H9 (cell line): ENCODE data around the gene EXOSC10. TPM values are rescaled to one million over a fixed set of nuclear protein-coding genes. Genes with fewer than 3 reads are reported as not detected.
"Not testable (repeated sequence)": the region's sequence is repeated elsewhere in the genome, so short reads cannot be mapped to it uniquely, and the experiment has no call there.

Source experiments
- DNase-seq: peaks from one replicate; pipeline ENCODE4 v3.0.0-alpha.2; 2017
- H2AFZ ChIP-seq: one replicate; pipeline ENCODE4 v1.6.1; 2013; ENCODE audit warnings: mild to moderate bottlenecking, low read length, control low read depth, moderate library complexity
- H2AK5ac ChIP-seq: 2 replicates; pipeline ENCODE4 v1.6.1; 2013; ENCODE audit warnings: low read length, control low read depth, mixed read lengths; ENCODE audit not compliant: insufficient read length
- H2BK120ac ChIP-seq: one replicate; pipeline ENCODE4 v1.6.1; 2013; ENCODE audit warnings: low read depth, mild to moderate bottlenecking, low read length, control low read depth, inconsistent platforms; ENCODE audit not compliant: poor library complexity, severe bottlenecking
- H2BK12ac ChIP-seq: 2 replicates; pipeline ENCODE4 v1.6.1; 2013; ENCODE audit warnings: low read length, control low read depth, mixed read lengths, low read depth; ENCODE audit not compliant: insufficient read length
- H2BK15ac ChIP-seq: 2 replicates; pipeline ENCODE4 v1.6.1; 2013; ENCODE audit warnings: low read depth, low read length, control low read depth
- H2BK20ac ChIP-seq: one replicate; pipeline ENCODE4 v1.6.1; 2013; ENCODE audit warnings: low read depth, mild to moderate bottlenecking, low read length, control low read depth, inconsistent platforms; ENCODE audit not compliant: poor library complexity, severe bottlenecking
- H2BK5ac ChIP-seq: 2 replicates; pipeline ENCODE4 v1.6.1; 2013; ENCODE audit warnings: low read length, control low read depth, mixed read lengths; ENCODE audit not compliant: insufficient read length
- H3K14ac ChIP-seq: 2 replicates; pipeline ENCODE4 v1.6.1; 2013; ENCODE audit warnings: low read length, control low read depth; ENCODE audit not compliant: insufficient read depth
- H3K18ac ChIP-seq: 2 replicates; pipeline ENCODE4 v1.6.1; 2013; ENCODE audit warnings: low read depth, mild to moderate bottlenecking, mixed read lengths, low read length, control low read depth; ENCODE audit not compliant: insufficient read length
- H3K23ac ChIP-seq: 2 replicates; pipeline ENCODE4 v1.6.1; 2013; ENCODE audit warnings: low read length, control low read depth, mixed read lengths, low read depth; ENCODE audit not compliant: insufficient read length
- H3K23me2 ChIP-seq: 2 replicates; pipeline ENCODE4 v1.6.1; 2013; ENCODE audit warnings: low read depth, mild to moderate bottlenecking, mixed read lengths, low read length, control low read depth; ENCODE audit not compliant: insufficient read length, poor library complexity, severe bottlenecking
- H3K27ac ChIP-seq: 2 replicates; pipeline ENCODE4 v1.5.1; 2013; ENCODE audit warnings: low read length, control low read depth, mixed read lengths, low read depth; ENCODE audit not compliant: insufficient read length
- H3K27me3 ChIP-seq: 2 replicates; pipeline ENCODE4 v1.6.1; 2013; ENCODE audit warnings: low read length, control low read depth, inconsistent platforms; ENCODE audit not compliant: insufficient read depth
- H3K4ac ChIP-seq: 2 replicates; pipeline ENCODE4 v1.6.1; 2013; ENCODE audit warnings: low read depth, mild to moderate bottlenecking, control low read depth, inconsistent platforms, low read length, moderate library complexity
- H3K4me1 ChIP-seq: 2 replicates; pipeline ENCODE4 v1.6.1; 2013; ENCODE audit warnings: low read length, control low read depth, inconsistent platforms; ENCODE audit not compliant: insufficient read depth
- H3K4me2 ChIP-seq: 2 replicates; pipeline ENCODE4 v1.6.1; 2013; ENCODE audit warnings: low read length, control low read depth, mixed read lengths; ENCODE audit not compliant: insufficient read length, insufficient read depth
- H3K56ac ChIP-seq: 2 replicates; pipeline ENCODE4 v1.6.1; 2013; ENCODE audit warnings: low read depth, mild to moderate bottlenecking, mixed read lengths, low read length, control low read depth; ENCODE audit not compliant: insufficient read length
- H3K79me1 ChIP-seq: 2 replicates; pipeline ENCODE4 v1.6.1; 2013; ENCODE audit warnings: low read depth, mild to moderate bottlenecking, moderate library complexity, low read length, control low read depth, inconsistent platforms; ENCODE audit not compliant: insufficient read depth, poor library complexity, severe bottlenecking
- H3K79me2 ChIP-seq: 2 replicates; pipeline ENCODE4 v1.6.1; 2013; ENCODE audit warnings: low read length, control low read depth, inconsistent platforms; ENCODE audit not compliant: insufficient read depth
- H3K9ac ChIP-seq: 2 replicates; pipeline ENCODE4 v1.6.1; 2013; ENCODE audit warnings: low read length, control low read depth, mixed read lengths; ENCODE audit not compliant: insufficient read length; ENCODE audit errors: extremely low read depth
- H3K9me3 ChIP-seq: one replicate; pipeline ENCODE4 v1.6.1; 2013; ENCODE audit warnings: low read depth, low read length, inconsistent platforms; ENCODE audit not compliant: control insufficient read depth
- H3T11ph ChIP-seq: one replicate; pipeline ENCODE4 v1.6.1; 2013; ENCODE audit warnings: mild to moderate bottlenecking, low read length, control low read depth, inconsistent platforms
- H4K20me1 ChIP-seq: one replicate; pipeline ENCODE4 v1.6.1; 2013; ENCODE audit not compliant: control insufficient read depth, insufficient read length, insufficient read depth
- H4K5ac ChIP-seq: 2 replicates; pipeline ENCODE4 v1.6.1; 2013; ENCODE audit warnings: low read depth, mild to moderate bottlenecking, mixed read lengths, low read length, control low read depth; ENCODE audit not compliant: insufficient read length
- H4K8ac ChIP-seq: replicated peaks from 2 replicates; pipeline ENCODE4 v1.6.1; 2013; ENCODE audit warnings: low read length, control low read depth, mixed read lengths, low read depth; ENCODE audit not compliant: insufficient read length
- H4K91ac ChIP-seq: 2 replicates; pipeline ENCODE4 v1.6.1; 2013; ENCODE audit warnings: low read depth, mild to moderate bottlenecking, moderate library complexity, mixed read lengths, low read length, control low read depth; ENCODE audit not compliant: insufficient read length
- H3K27ac Mint-ChIP-seq, 3 experiments: 2 replicates in 2 of 3; 3 replicates in 1 of 3; pipeline ENCODE4 v1.8.0; 2020 to 2021; ENCODE audit warnings: mixed read lengths in 3 of 3, mild to moderate bottlenecking in 1 of 3, moderate library complexity in 1 of 3
- H3K27me3 Mint-ChIP-seq: 2 replicates; pipeline ENCODE4 v1.8.0; 2021; ENCODE audit warnings: low read depth, mild to moderate bottlenecking, moderate library complexity, mixed read lengths
- H3K36me3 Mint-ChIP-seq, 3 experiments: 2 replicates in 2 of 3; 3 replicates in 1 of 3; pipeline ENCODE4 v1.8.0; 2020 to 2021; ENCODE audit warnings: low read depth in 3 of 3, mixed read lengths in 3 of 3; ENCODE audit not compliant: insufficient read depth in 1 of 3
- H3K4me1 Mint-ChIP-seq, 2 experiments: 2 replicates each; pipeline ENCODE4 v1.8.0; 2020; ENCODE audit warnings: mixed read lengths in 2 of 2
- H3K4me3 Mint-ChIP-seq, 2 experiments: 2 replicates in 1 of 2; 3 replicates in 1 of 2; pipeline ENCODE4 v1.8.0; 2020 to 2021; ENCODE audit warnings: mild to moderate bottlenecking in 2 of 2, mixed read lengths in 2 of 2, moderate library complexity in 1 of 2
- H3K9me3 Mint-ChIP-seq, 2 experiments: 2 replicates in 1 of 2; 3 replicates in 1 of 2; pipeline ENCODE4 v1.8.0; 2020; ENCODE audit warnings: mild to moderate bottlenecking in 2 of 2, mixed read lengths in 2 of 2, moderate library complexity in 1 of 2
- WGBS: extraction: QIAGEN DNeasy Blood & Tissue Kit; methylation state at CpG from one replicate; pipeline ENCODE4 v1.1.7; 2013; ENCODE audit warnings: missing lambda C conversion rate, low lambda C conversion rate, mixed read lengths; ENCODE audit not compliant: insufficient read length; ENCODE audit errors: extremely low coverage; 5-methylcytosine and 5-hydroxymethylcytosine counted together
- total RNA-seq: library from RNA; stranded (reverse); gene quantifications from 2 replicates; pipeline ENCODE4 v1.2.1, GENCODE V29; 2021
- TF ChIP-seq, protein P1 (sequence below): fragments of 200-600 bp; sonication (generic); conservative IDR thresholded peaks from 3 replicates; pipeline ENCODE4 v1.8.0; 2021; ENCODE audit warnings: antibody characterized with exemption, mild to moderate bottlenecking

The EXOSC10 gene
- total RNA-seq, 1 experiment from 2014 or later = 83.4 TPM

DNA sequence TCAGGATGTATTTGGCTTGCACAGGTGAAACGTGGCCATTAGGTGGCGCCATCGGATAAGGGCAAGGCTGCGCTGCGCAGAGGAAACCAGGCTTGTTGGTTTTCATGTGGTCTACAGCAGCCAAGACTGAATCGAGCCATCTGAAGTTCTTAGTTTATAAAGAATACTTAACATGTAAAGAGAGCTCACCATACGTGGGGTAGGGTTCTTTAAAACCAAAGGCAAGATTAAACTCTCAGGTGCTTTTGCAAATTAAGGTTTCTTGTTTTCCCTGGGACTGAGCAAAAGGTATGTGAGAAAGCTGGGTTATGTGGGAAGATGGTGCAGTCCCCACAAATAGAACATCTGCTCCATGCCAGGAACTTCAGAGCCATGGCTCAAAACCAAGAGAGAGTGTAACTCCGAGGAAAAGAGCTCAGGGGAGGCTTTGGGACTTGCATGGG is 61.9 kb downstream of the EXOSC10 start:
- Histone ChIP-seq H3K56ac (no peak overlapping the region), H2BK120ac (no peak overlapping the region), H4K8ac (no peak overlapping the region), H3K9ac (no peak overlapping the region), H3K18ac (no peak overlapping the region), H4K5ac (no peak overlapping the region), H3K27me3 (no peaks in the 10 kb centered on the region), H2BK20ac (no peak overlapping the region), H2AFZ (no peak overlapping the region), H3K4me2 (no peak overlapping the region), H3K4ac (no peak overlapping the region), H2BK5ac (no peak overlapping the region), H3K4me1 (no peaks in the 10 kb centered on the region), H3T11ph (no peak overlapping the region), H3K9me3 (no peaks in the 10 kb centered on the region), H3K79me2 (no peaks in the 10 kb centered on the region; the same call in 1 of the 2 replicates), H3K23me2 (no peaks in the 10 kb centered on the region), H2AK5ac (no peak overlapping the region), H3K79me1 (no peaks in the 10 kb centered on the region), H4K20me1 (no peaks in the 10 kb centered on the region), H4K91ac (no peak overlapping the region), H3K14ac (no peak overlapping the region), H2BK12ac (no peak overlapping the region), H3K27ac (no peak overlapping the region), H3K23ac (no peak overlapping the region), H2BK15ac (no peak overlapping the region)
- Mint-ChIP-seq H3K4me3 (0 out of 5 replicates have a peak overlapping the region, but pooled peaks of 1 of the 2 experiments have one; percentile 33), H3K27me3 (peaks cover 7% of the 10 kb centered on the region; the same call in 1 of the 2 replicates), H3K27ac (no peak overlapping the region), H3K4me1 (no peaks in the 10 kb centered on the region; a peak in 1 of 4 replicates), H3K36me3 (no peaks in the 10 kb centered on the region), H3K9me3 (no peaks in the 10 kb centered on the region)
- WGBS = no CpG with 5 or more reads among the region's 8 CpGs
- TF ChIP-seq, protein P1, sequence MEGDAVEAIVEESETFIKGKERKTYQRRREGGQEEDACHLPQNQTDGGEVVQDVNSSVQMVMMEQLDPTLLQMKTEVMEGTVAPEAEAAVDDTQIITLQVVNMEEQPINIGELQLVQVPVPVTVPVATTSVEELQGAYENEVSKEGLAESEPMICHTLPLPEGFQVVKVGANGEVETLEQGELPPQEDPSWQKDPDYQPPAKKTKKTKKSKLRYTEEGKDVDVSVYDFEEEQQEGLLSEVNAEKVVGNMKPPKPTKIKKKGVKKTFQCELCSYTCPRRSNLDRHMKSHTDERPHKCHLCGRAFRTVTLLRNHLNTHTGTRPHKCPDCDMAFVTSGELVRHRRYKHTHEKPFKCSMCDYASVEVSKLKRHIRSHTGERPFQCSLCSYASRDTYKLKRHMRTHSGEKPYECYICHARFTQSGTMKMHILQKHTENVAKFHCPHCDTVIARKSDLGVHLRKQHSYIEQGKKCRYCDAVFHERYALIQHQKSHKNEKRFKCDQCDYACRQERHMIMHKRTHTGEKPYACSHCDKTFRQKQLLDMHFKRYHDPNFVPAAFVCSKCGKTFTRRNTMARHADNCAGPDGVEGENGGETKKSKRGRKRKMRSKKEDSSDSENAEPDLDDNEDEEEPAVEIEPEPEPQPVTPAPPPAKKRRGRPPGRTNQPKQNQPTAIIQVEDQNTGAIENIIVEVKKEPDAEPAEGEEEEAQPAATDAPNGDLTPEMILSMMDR = peak; percentile 99
- DNase-seq = peak; percentile 85

DNA sequence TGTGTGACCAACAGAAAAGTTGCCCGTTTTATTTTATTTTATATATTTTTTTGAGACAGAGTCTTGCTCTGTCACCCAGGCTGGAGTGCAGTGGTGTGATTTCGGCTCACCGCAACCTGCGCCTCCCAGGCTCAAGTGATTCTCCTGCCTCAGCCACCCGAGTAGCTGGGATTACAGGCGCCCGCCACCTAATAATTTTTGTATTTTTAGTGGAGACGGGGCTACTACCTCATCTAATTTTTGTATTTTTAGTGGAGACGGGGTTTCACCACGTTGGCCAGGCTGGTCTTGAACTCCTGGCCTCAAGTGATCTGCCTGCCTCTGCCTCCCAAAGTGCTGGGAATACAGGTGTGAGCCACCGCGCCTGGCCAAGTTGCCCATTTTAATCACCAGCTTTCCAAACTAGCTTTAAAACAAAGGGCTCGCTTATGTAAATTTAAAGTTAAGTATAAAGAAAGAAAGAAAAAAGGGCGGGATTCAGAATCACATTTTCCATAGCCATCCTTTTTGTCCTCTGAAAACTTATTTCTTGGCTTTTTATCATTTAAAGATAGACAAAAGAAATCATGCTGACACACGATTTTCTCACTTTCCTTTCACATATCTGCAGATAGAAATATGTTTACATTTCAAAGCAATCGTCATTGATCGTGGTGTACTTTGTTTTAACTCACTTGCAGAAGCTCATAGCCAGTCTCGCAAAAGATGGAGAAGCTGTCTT is 62.5 kb downstream of the EXOSC10 start:
- H3K27ac Mint-ChIP-seq, H3K4me1 ChIP-seq, H4K8ac ChIP-seq, H3K4me1 Mint-ChIP-seq, H3K9me3 Mint-ChIP-seq, H3T11ph ChIP-seq, H3K18ac ChIP-seq, H2BK20ac ChIP-seq, H3K27me3 ChIP-seq, H2BK120ac ChIP-seq, H3K23ac ChIP-seq, H4K5ac ChIP-seq, H3K79me2 ChIP-seq, H3K27me3 Mint-ChIP-seq, H2AK5ac ChIP-seq, H2BK15ac ChIP-seq, H3K4ac ChIP-seq, H4K91ac ChIP-seq, H3K9me3 ChIP-seq, H3K56ac ChIP-seq, H3K4me2 ChIP-seq, H2AFZ ChIP-seq, H3K14ac ChIP-seq, H3K23me2 ChIP-seq, DNase-seq, H2BK12ac ChIP-seq, H2BK5ac ChIP-seq, H3K79me1 ChIP-seq, H3K9ac ChIP-seq, H3K36me3 Mint-ChIP-seq, H4K20me1 ChIP-seq, H3K27ac ChIP-seq: not testable (repeated sequence)
- H3K4me3 Mint-ChIP-seq = peak overlapping the region in 1 of 2 experiments; percentile 33; a peak in 1 of 5 replicates
- WGBS = no CpG with 5 or more reads among the region's 18 CpGs
